Measurements from ENCODE around the gene ZKSCAN5. TPM values are rescaled to one million over a fixed set of nuclear protein-coding genes. Genes with fewer than 3 reads are reported as not detected.

The ZKSCAN5 gene
- total and polyA plus RNA-seq, 2 of the 8 experiments (the other 6 are each of a cell fraction or from before 2014, with no cell fraction given), result 5.3 to 13.5 TPM

GRCh38 chr7:99551767-99552463 lies 47.5 kb downstream of the ZKSCAN5 start, which contains the start of gene FAM200A (continued):
- TF ChIP-seq POLR2AphosphoS5 (IDR thresholded peaks at IDR 0.05; ENCODE audit: low read depth, low read length) (peak; percentile 80), CREB1 (IDR thresholded peaks at IDR 0.05) (peak; percentile 98), CHD7 (IDR thresholded peaks at IDR 0.05; ENCODE audit: insufficient replicate concordance, low read length) (no peak), ATF2 (IDR thresholded peaks at IDR 0.05; ENCODE audit: low read length) (no peak), RBBP5 (IDR thresholded peaks at IDR 0.05; ENCODE audit: borderline replicate concordance, low read depth, low read length) (no peak), KDM5A (IDR thresholded peaks at IDR 0.05; ENCODE audit: low read length) (no peak), RAD21 (IDR thresholded peaks at IDR 0.05 in 1 of 2, conservative IDR thresholded peaks at IDR 0.05 in 1 of 2; ENCODE audit: low read depth in 2 of 2, low read length in 2 of 2) (no peak), PHF8 (conservative IDR thresholded peaks at IDR 0.05; ENCODE audit: low read depth, low read length) (peak; percentile 92), SP1 (IDR thresholded peaks at IDR 0.05; ENCODE audit: low read depth, low read length) (0 out of 2 replicates have a peak, but pooled peaks have one; percentile 27)
